GM10266 (cell line): ENCODE measurements around the gene ETFB.

Experiments
- DNase-seq: peaks from one replicate; pipeline ENCODE4 v3.0.0; 2012; ENCODE audit errors: extremely low spot score
- TF ChIP-seq, protein P1 (sequence below): IDR thresholded peaks from 2 replicates; pipeline ENCODE4 v1.5.1; 2012; ENCODE audit warnings: mild to moderate bottlenecking, low read depth; ENCODE audit not compliant: control insufficient read depth, insufficient read depth; ENCODE audit errors: missing control alignments

The ETFB gene

DNA sequence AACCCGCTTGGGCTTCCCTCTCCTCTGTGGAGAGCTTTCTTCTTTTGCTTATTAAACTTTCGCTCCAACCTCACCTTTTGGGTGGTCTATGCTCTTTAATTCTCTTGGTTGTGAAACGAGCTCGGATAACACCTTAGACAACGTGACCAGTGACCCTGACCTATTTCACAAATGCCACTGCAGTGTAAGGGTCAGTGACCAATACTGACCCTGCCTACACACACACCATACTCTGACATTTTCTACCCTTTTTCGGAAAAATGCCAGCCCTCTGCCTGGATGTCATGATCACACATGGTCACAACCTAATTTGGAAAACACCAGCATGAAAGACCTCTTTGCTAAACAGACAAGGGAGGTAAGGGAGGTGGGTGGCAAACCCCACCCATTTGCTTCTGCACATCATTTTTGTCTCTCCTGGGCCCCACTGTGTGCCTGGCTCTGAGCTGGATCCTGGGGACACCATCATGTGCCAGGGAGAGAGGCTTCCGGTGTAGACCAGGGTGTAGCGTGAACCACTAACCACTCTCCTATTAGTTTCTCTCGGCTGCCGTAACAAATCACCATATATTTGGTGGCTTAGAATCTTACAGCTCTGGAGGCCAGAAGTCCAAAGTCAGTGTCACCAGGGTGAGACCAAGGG is 9.9 kb downstream of the ETFB start:
- DNase-seq = no peak
- TF ChIP-seq, protein P1, sequence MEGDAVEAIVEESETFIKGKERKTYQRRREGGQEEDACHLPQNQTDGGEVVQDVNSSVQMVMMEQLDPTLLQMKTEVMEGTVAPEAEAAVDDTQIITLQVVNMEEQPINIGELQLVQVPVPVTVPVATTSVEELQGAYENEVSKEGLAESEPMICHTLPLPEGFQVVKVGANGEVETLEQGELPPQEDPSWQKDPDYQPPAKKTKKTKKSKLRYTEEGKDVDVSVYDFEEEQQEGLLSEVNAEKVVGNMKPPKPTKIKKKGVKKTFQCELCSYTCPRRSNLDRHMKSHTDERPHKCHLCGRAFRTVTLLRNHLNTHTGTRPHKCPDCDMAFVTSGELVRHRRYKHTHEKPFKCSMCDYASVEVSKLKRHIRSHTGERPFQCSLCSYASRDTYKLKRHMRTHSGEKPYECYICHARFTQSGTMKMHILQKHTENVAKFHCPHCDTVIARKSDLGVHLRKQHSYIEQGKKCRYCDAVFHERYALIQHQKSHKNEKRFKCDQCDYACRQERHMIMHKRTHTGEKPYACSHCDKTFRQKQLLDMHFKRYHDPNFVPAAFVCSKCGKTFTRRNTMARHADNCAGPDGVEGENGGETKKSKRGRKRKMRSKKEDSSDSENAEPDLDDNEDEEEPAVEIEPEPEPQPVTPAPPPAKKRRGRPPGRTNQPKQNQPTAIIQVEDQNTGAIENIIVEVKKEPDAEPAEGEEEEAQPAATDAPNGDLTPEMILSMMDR = no peak

DNA sequence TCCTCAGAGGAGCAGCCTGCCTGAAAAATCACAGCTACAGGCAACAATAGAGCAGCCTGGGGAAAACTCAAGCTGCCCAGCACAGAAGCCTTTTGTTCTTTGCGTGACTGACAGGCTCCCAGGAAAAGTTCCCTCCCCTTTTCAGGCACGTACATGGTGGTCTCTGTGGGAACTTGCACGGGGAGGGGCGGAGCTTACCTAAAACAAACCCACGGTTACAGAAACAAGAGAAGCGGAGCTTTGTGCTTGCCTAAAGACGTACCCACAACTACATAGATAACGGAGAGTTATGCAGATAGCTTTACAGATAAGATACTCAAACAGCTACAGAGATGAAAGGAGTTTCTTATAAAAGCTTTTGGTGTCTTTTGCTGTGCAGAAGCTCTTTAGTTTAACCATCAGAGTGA is 11.4 kb downstream of the ETFB start:
- TF ChIP-seq, protein P1 = no peak
- DNase-seq = no peak

DNA sequence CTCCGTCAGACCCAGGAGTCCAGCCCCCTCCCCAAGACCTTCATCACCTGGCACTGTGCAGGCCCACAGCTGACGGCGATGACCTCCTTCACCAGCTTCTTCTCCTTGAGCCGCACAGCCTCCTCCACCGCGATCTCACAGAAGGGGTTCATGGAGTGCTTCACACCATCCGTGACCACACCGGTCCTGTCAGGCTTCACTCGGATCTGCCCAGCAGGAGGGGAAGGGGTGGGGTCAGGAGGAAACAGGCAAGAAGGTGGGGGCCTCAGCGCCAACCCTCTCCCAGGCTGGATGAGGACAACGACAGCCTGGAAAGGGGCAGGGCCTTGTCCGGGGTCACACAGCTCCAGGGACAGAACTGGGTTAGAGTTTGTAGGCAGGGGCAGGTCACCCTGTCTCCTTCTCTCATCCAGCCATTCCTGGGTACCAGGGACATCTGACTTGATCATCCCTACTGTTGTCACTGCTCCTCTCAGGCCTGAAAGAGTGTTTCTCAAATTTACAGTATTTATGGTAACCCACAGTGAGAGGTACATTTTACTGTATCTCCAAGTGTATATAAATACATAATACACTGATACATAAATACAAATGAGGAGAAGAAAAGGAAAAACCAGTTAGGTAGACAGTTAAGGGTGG is 12.0 kb downstream of the ETFB start:
- TF ChIP-seq, protein P1 = no peak

DNA sequence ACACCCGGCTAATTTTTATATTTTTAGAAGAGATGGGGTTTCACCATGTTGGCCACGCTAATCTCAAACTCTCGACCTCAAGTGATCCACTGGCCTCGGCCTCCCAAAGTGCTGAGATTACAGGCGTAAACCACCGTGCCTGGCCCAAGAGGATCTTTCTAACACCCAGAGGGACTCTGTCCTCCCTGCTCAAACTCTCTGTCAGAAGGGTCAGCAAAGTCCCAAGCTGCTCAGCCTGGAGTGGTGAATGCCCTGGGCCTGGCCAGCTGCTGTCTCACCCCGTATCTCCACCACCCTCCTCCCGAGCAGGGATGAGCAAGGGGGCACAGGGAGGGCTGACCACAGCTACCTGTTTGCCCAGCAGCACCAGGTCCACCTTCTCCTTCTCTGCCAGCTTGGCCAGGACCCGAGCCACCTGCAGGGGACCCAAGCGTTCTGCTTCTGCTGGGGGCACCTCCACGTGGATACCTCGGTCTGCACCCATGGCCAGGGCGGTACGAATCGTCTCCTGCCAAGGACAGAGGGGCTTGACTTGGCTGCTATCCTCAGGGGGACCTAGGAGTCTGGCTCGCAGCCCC is 13.3 kb downstream of the ETFB start:
- no peak for DNase-seq
- TF ChIP-seq, protein P1 = no peak

More for the DNA sequence above, 12.0 kb downstream of the ETFB start:
- no peak for DNase-seq

DNA sequence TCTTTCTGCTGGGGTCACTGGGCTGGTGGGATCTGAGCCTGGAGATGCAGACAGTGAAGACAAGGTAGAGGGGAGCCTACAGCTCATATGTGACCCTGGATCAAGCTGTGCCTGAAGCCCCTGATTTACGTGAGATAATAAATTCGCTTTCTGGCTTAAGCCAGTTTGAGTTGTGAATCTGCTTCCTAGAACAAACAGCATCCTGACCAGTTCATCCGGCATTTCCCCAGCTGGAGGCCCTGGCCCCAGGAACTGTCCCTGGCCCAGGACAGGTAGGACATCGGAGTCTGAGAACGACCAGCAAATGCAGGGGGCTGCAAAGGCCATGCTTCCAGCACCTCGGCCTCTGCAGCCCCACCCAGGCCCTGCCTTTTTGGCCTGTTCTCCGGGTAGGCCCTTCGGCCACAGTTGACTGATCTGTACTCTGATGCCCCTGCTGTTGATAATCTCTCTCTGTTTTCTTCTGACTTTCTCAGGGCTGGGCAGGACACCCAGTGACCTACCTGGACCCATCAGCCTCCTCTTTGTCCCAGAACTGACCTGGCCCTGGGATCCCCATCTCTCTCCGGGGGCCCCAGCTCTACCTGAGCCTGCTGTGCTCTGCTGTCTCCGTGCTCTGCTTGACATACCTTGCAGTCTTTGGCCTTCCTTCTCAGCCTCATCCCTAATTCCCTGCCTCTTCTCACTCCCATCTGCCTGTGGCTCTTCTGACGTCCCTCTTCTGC is 14.8 kb downstream of the ETFB start:
- no peak for DNase-seq
- TF ChIP-seq, protein P1 = no peak

DNA sequence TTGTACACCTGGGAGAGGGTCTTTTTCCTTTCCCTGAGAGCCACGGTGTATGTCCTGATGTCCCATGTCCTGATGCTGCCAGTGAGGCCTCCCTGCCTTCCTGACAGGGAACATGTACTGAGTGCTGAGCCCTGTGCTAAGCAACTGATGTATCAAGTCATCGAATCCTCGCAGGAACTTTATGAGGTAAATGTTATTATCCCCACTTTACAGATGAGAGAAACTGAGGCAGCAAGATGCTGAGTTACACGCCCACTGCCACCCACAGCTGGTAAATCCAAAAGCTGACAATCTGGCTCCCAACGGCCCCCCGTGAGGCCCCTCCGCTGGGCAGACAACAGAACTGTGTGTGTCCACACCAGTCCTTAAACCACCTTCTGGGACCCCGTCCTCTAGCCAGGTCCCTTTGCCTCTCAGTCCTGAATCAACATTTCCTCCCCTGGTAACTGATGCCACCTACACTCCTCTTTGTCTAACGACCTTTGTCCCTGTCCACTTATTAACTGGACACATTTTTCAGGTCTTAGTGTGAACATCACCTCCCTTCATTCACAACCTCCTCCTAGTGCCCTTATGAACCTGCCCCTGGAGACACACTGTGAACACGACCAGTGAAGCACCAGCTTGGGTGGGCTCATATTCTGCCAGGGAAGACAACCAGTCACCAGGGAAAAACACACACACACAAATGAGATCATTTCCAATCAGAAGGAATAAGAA is 18.8 kb downstream of the ETFB start:
- TF ChIP-seq, protein P1 = no peak
- DNase-seq = no peak
